NCI-H526 (cell line): ENCODE results near the gene PHYKPL.

ENCODE experiments used
- DNase-seq, 2 experiments: peaks; one replicate each; lab custom pipeline; 2025; lab: John Stamatoyannopoulos, UW

The PHYKPL gene

GRCh38 chr5:178232124-178232919 is at the start of gene PHYKPL:
TSS of gene PHYKPL (minus strand) at chr5:178232802. CDS start at chr5:178232550, 252 bp downstream.
- DNase-seq = peak; percentile 10 to 72

- DNase-seq = no peak
Observed at GRCh38 chr5:178282391-178282790, 49.8 kb upstream of the PHYKPL start.

GRCh38 chr5:178281331-178281730 is 48.7 kb upstream of the PHYKPL start:
- DNase-seq = no peak

DNA sequence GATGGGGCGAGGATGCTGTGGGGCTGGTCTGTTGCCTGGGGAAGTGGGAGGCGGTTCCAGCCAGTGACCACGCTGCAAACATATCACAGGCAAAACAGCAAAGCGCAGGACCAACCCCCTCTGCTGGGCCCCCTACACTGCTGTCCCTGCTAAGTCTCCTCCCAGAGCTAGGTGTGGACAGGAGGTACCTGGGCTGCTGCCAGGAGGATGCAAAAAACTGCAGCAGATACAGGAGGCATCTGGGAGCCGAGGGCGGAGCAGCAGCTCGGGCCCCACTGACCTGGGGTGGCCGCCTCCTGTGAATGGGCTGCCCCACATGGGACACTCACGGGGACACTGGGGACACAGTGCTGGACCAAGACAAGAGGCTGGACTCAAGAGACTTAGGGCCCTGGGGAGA is 48.0 kb upstream of the PHYKPL start:
- no peak for DNase-seq

DNA sequence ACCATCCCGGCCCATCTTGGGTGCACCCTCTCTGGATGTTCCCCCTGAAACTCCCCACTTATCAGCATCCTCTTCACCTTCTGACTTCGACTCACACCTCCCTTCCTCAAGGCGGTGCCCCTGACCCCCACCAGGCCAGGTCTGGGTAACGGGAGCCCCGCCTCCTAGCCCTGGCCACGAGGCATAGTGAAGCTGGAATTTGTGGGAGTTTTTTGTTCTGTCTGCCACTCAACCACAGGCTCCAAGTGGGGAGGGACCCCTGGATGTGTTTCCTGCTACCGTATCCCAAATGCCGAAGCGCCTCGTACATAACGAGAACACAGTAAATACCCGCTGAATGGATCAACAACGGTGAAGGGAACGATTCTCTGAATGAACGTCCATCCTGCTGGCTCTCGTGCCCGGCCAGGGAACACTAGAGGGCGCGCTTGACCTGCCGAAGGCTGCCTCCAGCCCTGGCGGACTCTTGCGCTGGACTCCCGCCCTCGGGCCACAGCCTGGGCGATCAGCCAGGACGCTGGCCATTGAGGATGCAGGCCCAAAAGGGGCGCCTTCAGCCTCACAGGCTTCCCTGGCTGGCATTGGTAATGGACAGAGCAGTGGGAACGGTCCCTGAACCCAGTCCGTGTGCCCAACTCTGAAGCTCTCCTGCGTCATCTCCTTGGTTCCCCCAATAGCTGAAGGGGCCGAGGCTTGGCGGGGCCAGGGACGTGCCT is 47.3 kb upstream of the PHYKPL start:
- DNase-seq = peak; percentile 7 to 72

DNA sequence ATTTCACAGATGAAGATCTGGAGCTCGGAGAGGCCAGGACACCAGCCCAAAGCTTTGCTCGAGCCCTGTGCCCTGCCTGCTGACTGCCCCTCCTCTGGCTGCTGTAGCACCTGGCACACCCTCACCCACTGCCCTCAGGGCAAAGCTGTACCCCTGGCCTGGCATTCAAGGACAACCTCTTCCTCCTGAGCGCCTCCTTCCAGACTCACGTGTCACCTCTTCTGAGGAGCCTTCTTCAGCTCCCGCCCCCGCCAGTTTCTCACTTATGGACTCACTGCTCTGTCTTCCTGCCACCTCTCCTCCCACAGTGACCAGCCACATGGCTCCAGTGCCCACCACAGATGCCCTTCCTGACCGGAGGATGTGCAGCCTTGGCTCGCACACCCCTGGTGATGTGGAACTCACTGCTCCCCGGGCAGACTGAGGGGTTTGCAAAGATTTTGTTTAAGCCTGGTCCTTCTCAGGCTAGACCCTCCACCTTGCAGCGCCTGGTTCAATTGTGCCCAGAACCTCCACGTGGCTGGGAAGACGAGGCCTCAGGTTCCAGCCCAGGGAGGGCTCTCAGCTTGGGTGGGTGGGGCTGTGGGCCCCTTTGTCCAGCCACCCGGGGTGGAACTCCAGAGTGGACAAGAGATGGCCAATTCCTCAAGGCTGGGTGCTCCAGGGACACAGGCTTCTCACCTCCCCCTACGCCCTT is 46.6 kb upstream of the PHYKPL start:
- DNase-seq = no peak

DNA sequence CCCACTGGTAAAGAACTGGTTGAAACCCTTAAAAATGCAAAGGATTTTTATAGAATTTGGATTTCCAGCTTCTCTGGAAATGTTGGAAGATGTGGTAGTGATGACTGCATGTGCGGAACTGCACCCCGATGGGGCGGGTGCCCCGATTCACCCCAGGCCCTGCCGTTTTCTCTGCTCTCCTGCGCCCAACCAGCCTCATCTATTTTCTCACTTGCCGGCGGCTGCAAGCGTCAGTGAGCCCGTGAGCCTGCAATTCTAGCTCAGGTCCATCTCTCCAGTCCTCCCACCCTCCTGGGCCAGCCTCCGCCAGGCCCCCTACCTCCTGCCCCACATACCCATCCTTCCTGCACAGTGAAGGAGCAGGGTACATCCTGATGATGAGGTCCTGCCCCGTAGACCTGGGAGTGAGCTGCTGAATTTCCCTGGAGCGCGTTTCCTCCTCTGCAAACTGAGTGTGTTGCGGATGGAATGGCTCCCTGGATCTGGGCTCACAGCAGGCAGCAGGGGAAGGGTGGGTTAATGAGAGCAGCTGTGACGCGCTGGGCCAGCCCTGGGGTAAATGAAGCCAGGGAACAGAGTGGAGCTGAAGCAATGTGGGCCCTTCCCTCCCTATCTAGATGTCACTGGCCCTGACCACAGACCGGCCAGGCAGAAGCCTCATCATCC is 45.9 kb upstream of the PHYKPL start:
- DNase-seq = no peak

DNA sequence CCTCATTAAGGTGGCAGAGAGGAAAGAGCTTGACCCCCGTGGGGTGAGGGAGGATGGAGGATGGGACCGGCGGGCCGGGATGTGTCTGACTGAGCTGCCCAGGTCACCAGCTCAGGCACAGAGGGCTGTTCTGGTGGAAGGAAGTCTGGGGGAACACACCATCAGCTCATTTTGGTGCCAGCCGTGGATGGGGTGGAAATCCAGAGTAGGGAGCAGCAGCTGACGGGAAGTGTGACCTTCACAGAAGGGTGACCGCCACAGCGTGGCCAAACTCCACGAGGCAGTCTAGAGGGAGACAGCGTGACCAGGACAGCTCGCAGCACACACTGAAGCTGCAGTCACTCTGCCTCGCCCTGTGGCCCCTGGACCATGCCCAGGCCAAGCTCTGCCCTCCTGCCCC is 45.3 kb upstream of the PHYKPL start:
- DNase-seq = no peak

- DNase-seq = no peak
Observed at GRCh38 chr5:178277346-178277745, 44.7 kb upstream of the PHYKPL start.

GRCh38 chr5:178274781-178275537 is 42.4 kb upstream of the PHYKPL start:
- DNase-seq = no peak

GRCh38 chr5:178273665-178274541 is 41.3 kb upstream of the PHYKPL start:
- DNase-seq = no peak

- no peak for DNase-seq
Observed at GRCh38 chr5:178273041-178273440, 40.4 kb upstream of the PHYKPL start.

DNA sequence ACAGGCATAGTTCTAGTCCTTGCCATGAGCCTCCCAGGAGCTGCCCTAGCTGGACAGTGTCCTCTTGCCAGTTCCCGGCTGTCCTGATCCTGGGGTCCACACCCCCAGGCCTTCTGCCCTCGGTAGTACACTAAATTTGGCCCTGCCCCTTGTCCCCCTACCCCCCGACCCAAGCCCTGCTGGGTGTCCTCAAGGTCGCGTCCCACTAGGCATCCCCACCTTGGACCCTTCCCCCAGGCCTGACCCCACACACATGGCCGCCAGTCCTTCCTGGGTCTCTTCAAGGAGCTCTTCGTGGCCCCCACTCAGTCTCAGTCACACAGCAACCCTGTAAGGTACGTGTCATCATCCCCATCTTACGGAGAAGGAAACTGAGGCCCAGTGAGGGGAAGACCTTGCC is 40.0 kb upstream of the PHYKPL start:
- DNase-seq = no peak

GRCh38 chr5:178271726-178272479 is 39.3 kb upstream of the PHYKPL start:
- DNase-seq = no peak

DNA sequence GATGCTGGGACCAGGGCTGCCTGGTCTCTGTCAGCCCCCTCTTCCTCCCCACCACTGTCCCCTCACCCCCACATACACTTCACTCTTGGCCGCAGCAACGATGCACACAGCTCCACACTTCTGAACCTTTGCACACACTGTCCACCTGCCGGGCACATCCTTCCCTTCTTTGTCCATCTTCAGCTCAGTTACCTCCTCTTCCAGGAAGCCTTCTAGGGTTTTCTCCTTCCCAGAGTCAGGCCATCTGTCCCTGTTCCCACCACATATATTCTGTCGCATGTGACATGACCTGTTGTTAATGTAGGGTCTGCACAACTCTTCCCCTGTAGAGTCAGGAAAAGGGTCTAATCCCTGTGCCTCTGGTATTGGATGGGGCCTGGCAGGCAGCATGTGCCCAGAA is 38.6 kb upstream of the PHYKPL start:
- DNase-seq = no peak

- no peak for DNase-seq
Observed at GRCh38 chr5:178269499-178269898, 36.9 kb upstream of the PHYKPL start.

GRCh38 chr5:178267876-178268275 is 35.3 kb upstream of the PHYKPL start:
- no peak for DNase-seq

DNA sequence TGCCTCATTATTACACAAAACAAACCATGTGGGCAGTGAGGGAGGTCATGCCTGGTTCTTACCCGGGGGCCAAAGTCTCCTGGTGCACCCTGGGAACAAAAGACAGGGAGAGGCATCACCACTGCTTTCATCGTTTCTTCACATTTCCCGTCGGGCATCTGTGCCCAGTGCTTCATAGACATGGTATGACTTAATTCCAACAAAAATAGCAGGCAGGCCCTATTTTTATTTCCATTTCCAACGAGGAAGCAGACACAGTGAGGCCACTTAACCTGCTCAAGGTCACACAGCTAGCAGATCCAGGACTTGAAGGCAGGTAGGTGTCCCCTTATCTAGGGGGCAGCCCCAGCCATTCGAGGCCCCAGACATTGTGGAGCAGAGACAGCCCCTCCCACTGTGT is 34.6 kb upstream of the PHYKPL start:
- DNase-seq = no peak

DNA sequence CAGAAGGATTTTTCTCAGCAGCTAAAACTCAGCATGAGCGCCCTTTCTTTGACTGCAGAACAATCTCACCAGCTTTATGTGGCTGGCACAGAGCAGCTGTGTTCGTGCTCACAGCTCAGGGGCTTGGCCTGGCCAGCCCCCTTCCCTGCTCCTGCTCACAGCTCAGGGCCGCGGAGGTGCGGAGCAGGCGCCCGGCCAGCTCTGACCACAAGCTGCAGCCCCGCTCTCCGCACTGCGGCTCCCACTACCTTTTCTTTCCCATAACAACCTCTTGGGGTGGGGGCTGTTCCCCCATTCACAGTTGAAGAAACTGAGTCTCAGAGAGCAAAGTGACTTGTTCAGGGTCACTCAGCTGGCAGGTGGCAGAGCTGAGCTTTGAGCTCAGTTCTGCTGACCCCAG is 34.0 kb upstream of the PHYKPL start:
- DNase-seq = no peak

- no peak for DNase-seq
Observed at GRCh38 chr5:178265746-178266145, 33.1 kb upstream of the PHYKPL start.
